ENCODE data around the gene ARHGAP45. TPM values are rescaled to one million over a fixed set of nuclear protein-coding genes. Genes with fewer than 3 reads are reported as not detected.

The ARHGAP45 gene
- total and polyA plus RNA-seq, 8 donors, result 12.2 to 211 (median 15.8) TPM

DNA sequence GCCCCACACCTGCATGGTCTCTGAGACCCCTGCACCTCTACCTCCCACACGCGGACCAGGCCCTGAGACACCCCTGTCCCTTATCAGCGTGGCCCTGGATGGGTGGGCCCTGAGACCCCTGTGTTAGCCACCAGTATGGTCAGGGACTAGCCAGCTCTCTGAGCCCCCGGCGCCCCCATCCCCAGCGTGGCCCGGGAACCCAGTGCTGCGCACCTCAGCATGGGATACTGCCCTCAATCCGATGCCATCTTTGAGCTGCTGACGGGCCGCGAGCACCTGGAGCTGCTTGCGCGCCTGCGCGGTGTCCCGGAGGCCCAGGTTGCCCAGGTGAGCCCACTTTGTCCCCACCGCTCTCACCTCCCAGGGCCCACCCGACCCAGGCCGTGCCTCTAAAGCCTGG is 5.0 kb upstream of the ARHGAP45 start:
- peaks cover 0 to 22% (median 13%) of the 10 kb centered on the region in 3 donors for H3K27me3 ChIP-seq
- WGBS, 5 donors, result 83 to 97% (median 90%) methylated on average over 16 to 20 of the region's 20 CpGs
- DNase-seq, result no peak
- peaks cover 0 to 15% (median 5%) of the 10 kb centered on the region in 4 donors for H3K36me3 ChIP-seq
- H3K4me3 ChIP-seq, result no peak overlapping the region
- H3K4me1 ChIP-seq, result peaks cover 26 to 33% (median 28%) of the 10 kb centered on the region in 4 donors
- intact Hi-C loops (cut with DNase I; ENCODE audit: low total_unique reads), result no loop called here
- TF ChIP-seq CTCF (IDR thresholded peaks at IDR 0.05) (no peak), EP300 (IDR thresholded peaks at IDR 0.05) (no peak), POLR2AphosphoS5 (IDR thresholded peaks at IDR 0.05) (no peak), POLR2A (IDR thresholded peaks at IDR 0.05) (no peak)
- no peak overlapping the region for H3K27ac ChIP-seq
- peaks cover 4 to 24% (median 21%) of the 10 kb centered on the region in 4 donors for H3K9me3 ChIP-seq

DNA sequence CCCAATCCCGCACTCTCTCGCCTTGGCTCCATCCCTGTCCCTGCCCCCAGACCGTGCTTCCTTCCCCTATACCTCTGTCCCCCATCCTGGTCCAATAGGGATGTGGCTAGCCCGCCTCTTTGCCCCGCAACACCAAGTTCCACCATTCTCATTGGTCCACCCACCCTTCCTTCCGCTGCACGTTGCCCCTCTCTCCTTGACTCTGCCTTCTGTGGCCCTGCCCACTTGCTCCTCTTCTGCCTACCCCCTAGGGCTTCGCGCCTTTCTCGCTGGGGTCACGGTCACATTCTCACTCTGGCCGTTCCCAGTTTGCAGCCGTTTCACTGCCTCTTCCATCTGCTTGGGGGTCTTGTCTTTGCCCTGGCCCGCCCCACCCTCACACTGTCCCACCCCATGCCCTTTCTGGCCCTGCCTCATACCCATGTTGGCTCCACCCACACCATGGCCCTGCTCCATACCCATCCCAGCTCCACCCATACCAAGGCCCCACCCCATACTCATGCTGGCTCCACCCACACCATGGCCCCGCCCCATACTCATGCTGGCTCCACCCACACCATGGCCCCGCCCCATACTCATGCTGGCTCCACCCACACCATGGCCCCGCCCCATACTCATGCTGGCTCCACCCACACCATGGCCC is 4.5 kb upstream of the ARHGAP45 start:
- H3K27me3 ChIP-seq, result peaks cover 0 to 27% (median 18%) of the 10 kb centered on the region in 3 donors
- H3K4me3 ChIP-seq, result no peak overlapping the region
- WGBS, 5 donors, result 72 to 92% (median 82%) methylated on average over 14 to 17 of the region's 17 CpGs
- H3K4me1 ChIP-seq, result peaks cover 31 to 38% (median 33%) of the 10 kb centered on the region in 4 donors
- no peak overlapping the region for H3K27ac ChIP-seq
- intact Hi-C loops (cut with DNase I; ENCODE audit: low total_unique reads), result no loop called here
- TF ChIP-seq POLR2A (IDR thresholded peaks at IDR 0.05) (no peak), CTCF (IDR thresholded peaks at IDR 0.05) (no peak), EP300 (IDR thresholded peaks at IDR 0.05) (no peak), POLR2AphosphoS5 (IDR thresholded peaks at IDR 0.05) (no peak)
- peaks cover 4 to 18% (median 15%) of the 10 kb centered on the region in 4 donors for H3K9me3 ChIP-seq
- peaks cover 0 to 12% (median 2%) of the 10 kb centered on the region in 4 donors for H3K36me3 ChIP-seq
- DNase-seq, result no peak

GRCh38 chr19:1063030-1063908 is 3.7 kb upstream of the ARHGAP45 start:
- 70 to 92% (median 75%) methylated on average over 29 to 37 of the region's 37 CpGs for WGBS, 5 donors
- H3K9me3 ChIP-seq, result peaks cover 4 to 11% (median 8%) of the 10 kb centered on the region in 4 donors
- no peak overlapping the region for H3K4me3 ChIP-seq
- H3K27ac ChIP-seq, result no peak overlapping the region
- H3K4me1 ChIP-seq, result peaks cover 35 to 45% (median 37%) of the 10 kb centered on the region in 4 donors
- intact Hi-C loops (cut with DNase I; ENCODE audit: low total_unique reads), result no loop called here
- no peak for DNase-seq
- peaks cover 0 to 34% (median 26%) of the 10 kb centered on the region in 3 donors for H3K27me3 ChIP-seq
- peaks cover 0 to 6% (median 2%) of the 10 kb centered on the region in 4 donors for H3K36me3 ChIP-seq
- no peak for TF ChIP-seq POLR2A (IDR thresholded peaks at IDR 0.05)
- TF ChIP-seq EP300 (IDR thresholded peaks at IDR 0.05), result no peak
- TF ChIP-seq POLR2AphosphoS5 (IDR thresholded peaks at IDR 0.05), result no peak
- TF ChIP-seq CTCF (IDR thresholded peaks at IDR 0.05), result no peak

DNA sequence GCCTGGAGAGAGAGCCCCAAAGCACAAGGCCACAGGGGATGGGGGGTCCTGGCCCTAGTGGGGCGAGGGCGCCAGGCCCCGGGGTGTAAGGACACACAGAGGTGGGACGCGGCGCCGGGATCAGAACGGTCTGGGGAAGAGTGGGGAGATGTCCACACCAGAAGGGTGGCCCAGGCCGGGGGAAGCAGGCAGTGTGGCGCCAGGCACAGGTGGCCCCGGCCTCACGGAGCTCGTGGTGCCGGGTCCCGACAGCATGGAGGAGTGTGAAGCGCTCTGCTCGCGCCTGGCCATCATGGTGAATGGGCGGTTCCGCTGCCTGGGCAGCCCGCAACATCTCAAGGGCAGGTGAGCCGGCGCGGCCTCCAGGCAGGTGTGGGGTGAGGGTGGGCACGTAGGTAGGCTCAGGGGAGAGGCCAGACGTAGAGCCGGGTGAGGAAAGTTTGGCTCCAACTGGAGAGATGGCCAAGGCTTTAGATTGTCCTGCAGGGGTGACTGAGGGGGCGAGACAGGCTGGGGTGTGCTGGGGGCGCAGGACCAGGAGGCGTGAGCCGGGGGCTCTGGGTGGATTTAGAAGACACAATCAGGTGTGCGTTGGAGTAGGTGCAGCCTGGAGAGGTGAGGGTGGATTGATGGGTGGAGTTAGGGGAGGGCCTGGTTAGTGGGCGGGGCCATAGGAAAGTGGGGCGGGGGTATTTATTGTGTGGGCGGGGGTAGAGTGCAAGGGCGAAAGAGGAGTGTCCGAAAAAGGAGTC is 2.9 kb upstream of the ARHGAP45 start:
- no peaks in the 10 kb centered on the region for H3K36me3 ChIP-seq
- TF ChIP-seq CTCF (IDR thresholded peaks at IDR 0.05), result no peak
- H3K9me3 ChIP-seq, result peaks cover 0 to 3% (median under 1%) of the 10 kb centered on the region in 4 donors
- WGBS, 5 donors, result 64 to 84% (median 69%) methylated on average over 29 to 37 of the region's 37 CpGs
- H3K4me3 ChIP-seq, result no peak overlapping the region
- no peak for DNase-seq
- H3K27ac ChIP-seq, result no peak overlapping the region
- H3K27me3 ChIP-seq, result peaks cover 0 to 43% (median 29%) of the 10 kb centered on the region in 3 donors
- intact Hi-C loops (cut with DNase I; ENCODE audit: low total_unique reads), result no loop called here
- H3K4me1 ChIP-seq, result peaks cover 37 to 53% (median 43%) of the 10 kb centered on the region in 4 donors
